NCI-H774 (cell line): ENCODE results near the gene ADAM30.

Experiments
- DNase-seq: peaks from one replicate; lab custom pipeline; 2025; lab: John Stamatoyannopoulos, UW

The ADAM30 gene

GRCh38 chr1:119908661-119909060, 12.3 kb upstream of the ADAM30 start:
- peak; percentile 3 for DNase-seq

DNA sequence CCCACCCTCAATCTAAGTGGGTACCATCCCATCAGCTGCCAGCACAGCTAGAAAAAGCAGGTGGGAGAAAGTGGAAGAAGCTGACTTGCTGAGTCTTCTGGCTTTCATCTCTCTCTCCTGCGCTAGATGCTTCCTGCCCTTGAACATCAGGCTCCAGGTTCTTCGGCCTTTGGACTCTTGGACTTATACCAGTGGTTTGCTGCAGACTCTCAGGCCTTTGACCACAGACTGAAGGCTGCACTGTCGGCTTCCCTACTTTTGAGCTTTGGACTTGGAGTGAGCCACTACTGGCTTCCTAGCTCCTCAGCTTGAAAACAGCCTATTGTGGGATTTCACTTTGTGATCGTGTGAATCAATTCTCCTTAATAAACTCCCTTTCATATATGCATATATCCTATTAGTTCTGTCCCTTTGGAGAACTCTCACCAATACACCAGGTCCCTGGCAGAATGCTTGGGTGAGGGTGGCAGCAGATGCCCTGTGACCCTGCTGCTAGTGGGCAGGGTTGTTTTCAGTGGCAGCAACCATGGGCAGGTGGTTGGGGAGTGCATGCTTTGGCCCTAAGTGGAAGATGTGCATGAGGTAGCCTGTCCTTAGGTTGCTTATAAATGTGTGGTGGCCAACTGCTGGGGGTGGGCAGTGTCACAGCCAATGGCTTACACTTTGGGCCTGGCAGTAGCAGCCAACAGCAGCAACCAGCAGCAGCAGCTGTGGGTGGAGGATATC, 10.8 kb upstream of the ADAM30 start:
- DNase-seq, result no peak

GRCh38 chr1:119903443-119903835, 7.1 kb upstream of the ADAM30 start:
- no peak for DNase-seq

- DNase-seq, result no peak
Measured at GRCh38 chr1:119902775-119903442, 6.6 kb upstream of the ADAM30 start.

GRCh38 chr1:119898981-119899720, 2.8 kb upstream of the ADAM30 start:
- DNase-seq, result no peak

DNA sequence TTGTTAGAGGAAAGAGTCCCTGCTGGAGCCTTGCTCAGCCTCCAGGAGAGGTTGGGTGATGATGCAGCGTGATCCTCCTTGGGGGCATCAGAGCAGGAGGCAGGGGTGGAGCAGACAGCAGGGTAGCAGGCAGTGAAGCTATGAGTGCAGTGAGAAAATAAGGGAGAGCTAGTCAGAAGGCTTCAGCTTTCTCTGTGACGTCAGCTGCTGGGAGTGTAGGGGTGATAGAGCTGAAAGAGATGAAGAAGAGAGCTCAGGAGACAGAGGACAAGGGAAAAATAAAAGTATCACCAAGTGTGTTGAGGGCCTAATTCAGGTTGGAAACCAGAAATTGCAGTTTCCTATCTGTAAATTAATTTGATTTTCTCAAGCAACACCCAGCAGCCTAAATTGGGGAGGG, 2.2 kb upstream of the ADAM30 start:
- no peak for DNase-seq

DNA sequence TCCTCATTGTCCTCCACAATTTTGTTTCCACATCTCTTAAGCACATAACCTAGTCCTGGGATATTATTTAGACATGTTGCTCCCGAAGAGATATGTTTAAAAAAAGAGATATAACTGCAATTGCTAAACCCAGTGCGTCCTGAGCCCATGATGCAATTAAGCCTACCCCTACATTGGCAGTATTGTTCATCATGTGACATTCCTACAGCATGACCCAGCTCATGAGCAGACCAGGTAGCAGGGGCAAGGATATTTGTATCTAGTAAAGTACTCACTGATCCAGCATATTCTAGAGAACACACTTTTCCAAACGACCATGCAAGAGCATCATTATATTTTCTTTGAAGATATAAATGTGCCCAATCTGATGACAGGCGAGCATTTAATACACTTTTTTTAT, 1.2 kb downstream of the ADAM30 start:
- DNase-seq, result no peak

DNA sequence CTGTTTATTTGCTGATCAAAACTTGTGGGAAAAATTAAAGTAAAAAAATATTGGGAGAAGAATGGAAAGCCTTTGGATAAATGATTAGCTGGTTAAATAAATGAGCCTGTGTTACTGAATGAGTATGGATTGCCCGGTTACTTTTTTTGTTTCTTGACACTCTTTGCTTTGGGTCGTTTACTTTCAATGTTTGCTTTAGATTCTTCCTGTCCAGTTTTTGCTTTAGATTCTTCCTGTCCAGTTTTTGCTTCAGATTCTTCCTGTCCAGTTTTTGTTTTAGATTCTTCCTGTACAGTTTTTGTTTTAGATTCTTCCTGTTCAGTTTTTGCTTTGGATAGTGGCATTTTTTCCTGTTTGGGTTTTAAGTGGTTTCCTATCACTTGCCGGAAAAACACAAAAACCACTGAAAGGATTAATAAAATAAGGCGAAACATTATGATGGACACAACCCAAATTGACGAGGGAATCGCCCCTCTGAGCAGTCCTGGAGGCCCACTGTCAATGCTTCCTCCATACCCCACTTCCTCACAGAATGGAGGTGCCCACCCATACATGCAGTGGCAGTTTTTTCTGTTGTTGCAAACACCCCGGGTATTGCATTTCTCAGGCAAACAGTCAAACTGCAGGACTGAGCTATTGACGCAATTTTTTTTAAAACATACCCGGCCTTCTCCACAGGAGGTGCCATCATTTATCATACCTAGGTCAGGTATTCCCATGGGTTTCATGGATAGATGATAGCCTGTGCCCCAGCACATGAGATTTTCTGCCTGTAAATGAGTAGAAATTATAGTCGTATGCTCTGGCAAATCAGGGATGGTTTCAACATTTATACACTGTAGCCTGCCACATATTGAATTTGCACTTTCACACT, 2.3 kb downstream of the ADAM30 start:
- DNase-seq, result no peak

DNA sequence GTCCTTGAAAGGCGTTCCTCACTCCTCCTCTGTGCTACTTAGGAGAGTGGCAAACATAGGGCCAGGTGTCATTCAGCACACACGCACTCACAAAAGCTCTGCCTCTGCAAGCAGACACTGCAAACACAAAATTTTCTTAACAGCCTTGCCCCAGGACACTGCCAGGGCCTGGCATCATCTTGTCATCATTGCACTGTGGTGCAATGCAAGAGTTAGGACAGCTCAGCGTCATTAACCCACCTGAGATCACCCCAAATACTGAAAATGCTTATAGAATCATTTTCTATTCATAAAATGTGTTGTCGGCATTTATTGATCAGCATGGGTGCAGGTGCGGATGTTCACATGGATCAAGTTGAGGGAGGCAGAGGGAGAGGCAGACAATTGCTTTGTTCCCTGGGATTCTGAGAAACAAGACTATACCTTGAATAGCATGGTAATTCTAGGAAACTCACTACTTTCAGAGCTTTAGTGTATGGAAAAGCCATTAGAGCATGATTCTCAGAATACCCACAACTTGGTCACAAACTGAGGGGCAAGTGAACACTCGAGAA, 3.0 kb downstream of the ADAM30 start:
- DNase-seq, result no peak

DNA sequence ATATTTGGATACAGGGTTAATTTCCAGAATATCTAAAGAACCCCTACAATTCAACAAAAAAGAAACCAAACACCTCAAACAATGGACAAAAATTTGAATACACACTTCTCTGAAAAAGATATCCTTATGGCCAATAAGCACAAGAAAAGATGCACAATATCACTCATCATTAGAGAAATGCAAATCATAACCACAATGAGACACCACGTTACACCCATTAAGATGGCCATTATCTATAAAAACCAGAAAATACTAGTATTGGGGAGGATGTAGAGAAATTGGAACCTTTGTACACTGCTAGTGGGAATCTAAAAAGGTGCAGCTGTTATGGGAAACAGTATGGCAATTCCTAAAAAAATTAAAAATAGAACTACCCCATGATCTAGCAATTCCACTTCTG, 4.9 kb downstream of the ADAM30 start:
- DNase-seq, result no peak

- no peak for DNase-seq
Measured at GRCh38 chr1:119888476-119888875, 7.8 kb downstream of the ADAM30 start.

- no peak for DNase-seq
Measured at GRCh38 chr1:119887427-119887826, 8.9 kb downstream of the ADAM30 start.

DNA sequence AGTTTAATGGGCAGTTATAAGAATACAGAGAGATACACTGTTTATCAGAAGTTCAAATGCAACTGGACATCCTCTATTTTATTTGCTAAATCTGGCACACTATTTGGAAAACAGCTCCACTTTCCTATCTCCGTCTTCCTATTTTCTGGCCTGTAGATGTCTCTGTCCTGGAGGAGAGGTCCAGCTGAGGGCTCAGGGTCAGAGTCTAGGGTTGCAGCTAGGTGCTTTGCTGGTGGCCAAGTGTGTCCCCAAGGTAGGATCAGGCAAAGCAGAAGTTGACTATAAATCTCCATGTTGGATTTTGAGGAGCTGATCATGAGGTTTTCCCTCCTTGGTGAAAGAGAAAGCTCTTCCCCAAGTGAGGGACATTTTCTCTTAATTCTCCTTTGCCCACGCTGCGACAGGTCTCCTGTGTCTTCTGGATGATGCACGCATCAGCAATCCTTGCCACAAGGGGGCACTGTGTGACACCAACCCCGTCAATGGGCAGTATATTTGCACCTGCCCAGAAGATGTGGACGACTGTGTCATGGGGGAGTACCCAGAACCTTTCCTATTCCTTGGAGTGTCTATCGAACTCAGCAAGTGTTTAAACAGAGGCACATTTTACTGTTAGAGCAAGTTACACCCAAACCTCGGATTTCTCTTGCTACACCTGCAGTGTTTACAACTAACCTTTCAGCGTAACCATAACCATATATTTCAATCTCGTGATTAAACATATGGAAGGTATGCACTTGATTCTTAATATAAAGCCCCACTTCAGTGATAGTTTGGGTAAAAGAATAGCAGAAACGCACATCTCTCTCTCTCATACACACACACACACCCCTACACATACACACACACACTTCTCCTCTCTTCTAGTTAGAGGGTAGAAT, 10.2 kb downstream of the ADAM30 start:
- peak; percentile 10 for DNase-seq

DNA sequence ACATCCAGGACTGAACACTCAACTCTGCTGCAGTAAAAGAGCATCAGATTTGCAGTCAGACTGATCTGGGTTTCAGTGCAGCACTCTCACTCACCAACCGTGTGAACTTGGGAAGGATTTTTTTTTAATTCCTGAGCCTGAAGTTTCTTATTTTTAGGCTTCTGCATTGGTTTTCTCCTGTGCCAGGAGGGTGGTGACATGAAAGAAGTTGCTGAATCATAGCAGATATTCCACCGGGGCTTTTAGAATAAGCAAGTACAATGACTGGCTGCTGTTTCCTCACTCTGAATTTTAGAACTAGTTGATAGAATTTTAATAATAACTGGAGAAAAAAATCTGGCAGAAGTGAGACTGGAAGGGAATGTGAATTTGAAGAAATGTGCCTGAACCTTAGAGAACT, 11.6 kb downstream of the ADAM30 start:
- DNase-seq, result no peak

GRCh38 chr1:119883826-119884225, 12.5 kb downstream of the ADAM30 start:
- DNase-seq, result no peak

DNA sequence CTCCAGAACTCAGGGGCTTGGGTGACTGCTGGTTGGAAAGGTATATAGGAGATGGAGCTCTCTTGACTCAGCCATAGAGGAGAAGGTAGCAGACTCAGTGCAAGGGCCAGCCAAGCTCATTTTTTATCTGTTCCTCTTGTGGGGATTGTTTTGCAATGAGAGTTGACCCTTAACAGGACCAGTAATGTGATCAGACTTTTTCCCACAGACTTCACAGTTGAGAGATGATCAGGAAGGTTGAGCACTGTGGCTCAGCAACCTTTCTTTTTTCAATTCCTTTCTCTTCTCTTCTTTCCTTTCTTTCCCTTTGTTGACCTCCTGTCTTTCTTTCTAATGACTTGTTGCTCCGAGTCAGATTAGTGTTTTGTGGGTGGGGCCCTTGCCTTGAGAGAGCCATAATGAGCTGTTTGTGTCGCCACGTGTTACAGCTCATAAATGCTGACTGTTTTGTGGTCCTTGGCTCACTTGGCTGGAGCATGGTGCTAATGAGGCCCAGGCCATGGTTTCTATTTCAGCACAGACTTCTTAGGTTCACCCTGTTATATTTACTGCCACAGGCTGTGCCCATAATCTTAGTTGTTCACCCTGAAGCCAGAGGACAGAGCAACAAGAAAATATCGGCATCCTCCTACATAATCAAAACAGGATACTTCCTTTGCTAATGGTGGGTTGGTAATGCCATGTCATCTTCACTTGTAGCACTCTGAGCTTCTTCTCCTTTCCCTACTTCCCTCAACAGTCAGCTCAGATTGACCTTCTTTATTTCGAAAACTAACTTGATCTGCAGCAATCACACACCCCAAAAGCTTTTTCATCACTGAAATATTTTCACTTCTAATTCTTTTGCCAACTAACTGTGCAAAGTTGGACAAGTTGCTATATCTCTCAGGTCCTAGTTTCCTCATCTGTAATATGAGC, 13.9 kb downstream of the ADAM30 start:
- no peak for DNase-seq

- DNase-seq, result no peak
Measured at GRCh38 chr1:119879510-119880434, 16.5 kb downstream of the ADAM30 start.

DNA sequence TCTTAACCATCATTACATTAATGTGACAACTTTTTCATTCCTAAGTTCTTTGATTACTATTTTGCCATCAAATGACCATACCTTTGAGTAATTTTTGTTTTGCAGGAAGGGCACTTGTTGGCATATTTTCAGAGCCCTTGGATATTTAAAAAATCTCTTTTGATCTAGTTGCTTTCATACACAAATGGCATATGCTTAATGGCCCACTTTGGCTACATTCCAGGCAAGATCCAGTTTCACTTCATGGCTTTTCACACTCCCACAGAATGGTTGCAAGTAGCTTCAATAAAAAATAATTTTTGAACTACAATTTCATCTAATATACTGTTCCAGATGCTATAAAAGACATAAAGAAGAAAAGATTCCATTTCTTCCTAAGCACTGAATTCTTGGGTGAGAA, 18.1 kb downstream of the ADAM30 start:
- DNase-seq, result peak; percentile 22

- no peak for DNase-seq
Measured at GRCh38 chr1:119874186-119874585, 22.1 kb downstream of the ADAM30 start.
